A673 (cell line): ENCODE measurements around the gene COQ3. TPM values are rescaled to one million over a fixed set of nuclear protein-coding genes. Genes with fewer than 3 reads are reported as not detected.

Experiments used
- BruUV-seq: library from RNA; stranded (reverse); fragments of 400-500 nt; replicated peaks from 2 replicates; lab custom pipeline; 2021; lab: Mats Ljungman, UMichigan
- CTCF ChIA-PET: fragments of 300-600 bp; sonication (Branson Sonifier 250); formaldehyde crosslinking; loops from one replicate; lab custom pipeline; 2022; ENCODE audit warnings: antibody characterized with exemption; lab: Charles Lee
- POLR2A ChIA-PET: fragments of 300-600 bp; sonication (Branson Sonifier 250); formaldehyde crosslinking; loops from one replicate; lab custom pipeline; 2022; ENCODE audit warnings: antibody characterized with exemption; ENCODE audit not compliant: low non-redundant PET; lab: Charles Lee
- DNase-seq: peaks from one replicate; pipeline ENCODE4 v3.0.0-alpha.2; 2015; ENCODE audit warnings: low spot score
- H3K27ac ChIP-seq: fragments of 200-600 bp; sonication (generic); 2 replicates; pipeline ENCODE4 v1.5.1; 2016; ENCODE audit warnings: mixed run types, low read depth, mild to moderate bottlenecking, mixed read lengths, antibody characterized with exemption, low read length; ENCODE audit not compliant: poor library complexity, severe bottlenecking
- H3K27me3 ChIP-seq: fragments of 200-600 bp; sonication (generic); replicated peaks from 2 replicates; pipeline ENCODE4 v1.6.1; 2017; ENCODE audit warnings: mixed run types, low read depth, mild to moderate bottlenecking, mixed read lengths, antibody characterized with exemption, low read length; ENCODE audit not compliant: insufficient read depth, poor library complexity
- H3K36me3 ChIP-seq: fragments of 200-600 bp; sonication (generic); 2 replicates; pipeline ENCODE4 v1.6.1; 2016; ENCODE audit warnings: mixed run types, mild to moderate bottlenecking, mixed read lengths, antibody characterized with exemption, low read length; ENCODE audit not compliant: insufficient read depth, poor library complexity, severe bottlenecking
- H3K4me1 ChIP-seq: fragments of 200-600 bp; sonication (generic); 2 replicates; pipeline ENCODE4 v1.6.1; 2017; ENCODE audit warnings: mixed run types, mild to moderate bottlenecking, mixed read lengths, antibody characterized with exemption, low read length; ENCODE audit not compliant: insufficient read depth, poor library complexity, severe bottlenecking
- H3K4me3 ChIP-seq: fragments of 200-600 bp; sonication (generic); 2 replicates; pipeline ENCODE4 v1.5.1; 2016; ENCODE audit warnings: low read depth, mixed run types, mild to moderate bottlenecking, mixed read lengths, low read length; ENCODE audit not compliant: poor library complexity, severe bottlenecking
- H3K9me3 ChIP-seq: fragments of 200-600 bp; sonication (generic); 2 replicates; pipeline ENCODE4 v1.6.1; 2016; ENCODE audit warnings: mixed run types, low read depth, mild to moderate bottlenecking, mixed read lengths, antibody characterized with exemption, low read length; ENCODE audit not compliant: poor library complexity, severe bottlenecking
- EZH2 ChIP-seq: fragments of 200-600 bp; sonication (generic); IDR thresholded peaks from 2 replicates; pipeline ENCODE4 v1.6.1; 2017; ENCODE audit warnings: borderline replicate concordance, low read depth, mild to moderate bottlenecking, mixed read lengths, antibody characterized with exemption, low read length; ENCODE audit not compliant: poor library complexity, severe bottlenecking
- intact Hi-C: fragments of 100-400 bp; cut with micrococcal nuclease; formaldehyde crosslinking; loops from one replicate; pipeline ENCODE4 v1.10.0; 2022; ENCODE audit not compliant: unreplicated experiment
- total RNA-seq: library from RNA; stranded (reverse); gene quantifications from 2 replicates; pipeline ENCODE4 v1.2.3, GENCODE V29; 2021
- TF ChIP-seq, protein P1 (sequence below): fragments of 300-800, 200-600 bp; sonication (generic); conservative IDR thresholded peaks from 2 replicates; pipeline ENCODE4 v1.5.1; 2017; ENCODE audit warnings: low read depth, mild to moderate bottlenecking, antibody characterized with exemption, low read length, moderate library complexity, mixed read lengths

COQ3 gene
- total RNA-seq, 1 experiment from 2014 or later: 15.9 TPM

DNA sequence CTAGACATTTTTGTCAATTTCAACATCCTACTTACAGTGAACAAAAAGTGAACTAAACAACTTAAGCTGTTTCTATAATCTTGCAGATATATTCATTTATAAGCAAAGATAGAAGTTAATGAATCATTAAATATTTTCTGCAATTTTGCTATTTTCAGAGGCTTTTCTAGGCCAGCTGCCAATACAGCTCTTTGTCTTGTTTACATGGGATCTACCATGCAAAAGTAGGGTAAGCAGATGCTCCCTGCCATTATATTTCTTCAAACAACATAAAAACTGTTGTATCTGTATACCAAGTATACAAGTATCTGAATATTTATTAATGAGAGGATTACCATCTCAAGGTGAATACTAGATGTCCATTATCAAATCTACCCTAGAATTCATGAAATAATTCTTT is 15.7 kb upstream of the COQ3 start:
- no peak for TF ChIP-seq EZH2
- TF ChIP-seq, protein P1, sequence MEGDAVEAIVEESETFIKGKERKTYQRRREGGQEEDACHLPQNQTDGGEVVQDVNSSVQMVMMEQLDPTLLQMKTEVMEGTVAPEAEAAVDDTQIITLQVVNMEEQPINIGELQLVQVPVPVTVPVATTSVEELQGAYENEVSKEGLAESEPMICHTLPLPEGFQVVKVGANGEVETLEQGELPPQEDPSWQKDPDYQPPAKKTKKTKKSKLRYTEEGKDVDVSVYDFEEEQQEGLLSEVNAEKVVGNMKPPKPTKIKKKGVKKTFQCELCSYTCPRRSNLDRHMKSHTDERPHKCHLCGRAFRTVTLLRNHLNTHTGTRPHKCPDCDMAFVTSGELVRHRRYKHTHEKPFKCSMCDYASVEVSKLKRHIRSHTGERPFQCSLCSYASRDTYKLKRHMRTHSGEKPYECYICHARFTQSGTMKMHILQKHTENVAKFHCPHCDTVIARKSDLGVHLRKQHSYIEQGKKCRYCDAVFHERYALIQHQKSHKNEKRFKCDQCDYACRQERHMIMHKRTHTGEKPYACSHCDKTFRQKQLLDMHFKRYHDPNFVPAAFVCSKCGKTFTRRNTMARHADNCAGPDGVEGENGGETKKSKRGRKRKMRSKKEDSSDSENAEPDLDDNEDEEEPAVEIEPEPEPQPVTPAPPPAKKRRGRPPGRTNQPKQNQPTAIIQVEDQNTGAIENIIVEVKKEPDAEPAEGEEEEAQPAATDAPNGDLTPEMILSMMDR: no peak
- H3K27ac ChIP-seq: no peak overlapping the region
- no peak for DNase-seq
- BruUV-seq: no TSS peak
- no peaks in the 10 kb centered on the region for H3K9me3 ChIP-seq
- peaks cover 93% of the 10 kb centered on the region for H3K36me3 ChIP-seq
- no peaks in the 10 kb centered on the region for H3K27me3 ChIP-seq
- H3K4me3 ChIP-seq: no peak overlapping the region
- peaks cover 6% of the 10 kb centered on the region for H3K4me1 ChIP-seq
- intact Hi-C loops: no loop called here
- CTCF ChIA-PET: no interaction called here
- POLR2A ChIA-PET: no interaction called here

DNA sequence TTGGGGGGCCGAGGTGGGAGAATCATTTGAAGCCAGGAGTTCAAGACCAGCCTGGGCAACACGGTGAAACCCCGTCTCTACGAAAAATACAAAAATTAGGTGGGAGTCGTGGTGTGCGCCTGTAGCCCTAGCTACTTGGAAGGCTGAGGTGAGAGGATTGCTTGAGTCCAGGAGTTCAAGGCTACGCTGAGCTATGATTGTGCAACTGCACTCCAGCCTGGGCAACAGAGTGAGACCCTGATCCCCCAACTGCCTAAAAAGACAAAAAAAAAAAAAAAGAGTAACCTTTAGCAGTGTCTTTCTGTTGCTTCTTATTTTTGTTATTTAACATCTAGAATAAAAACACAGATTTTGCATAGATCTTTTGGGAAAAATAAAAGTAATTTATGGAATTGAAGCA is 13.1 kb upstream of the COQ3 start:
- intact Hi-C loops: no loop called here
- POLR2A ChIA-PET: no interaction called here
- CTCF ChIA-PET: no interaction called here
- Histone ChIP-seq H3K27ac (no peak overlapping the region), H3K4me3 (no peak overlapping the region), H3K9me3 (no peaks in the 10 kb centered on the region), H3K36me3 (peaks cover 96% of the 10 kb centered on the region), H3K27me3 (no peaks in the 10 kb centered on the region), H3K4me1 (no peaks in the 10 kb centered on the region)
- DNase-seq: no peak
- no TSS peak for BruUV-seq
- TF ChIP-seq, protein P1: no peak
- TF ChIP-seq EZH2: no peak

DNA sequence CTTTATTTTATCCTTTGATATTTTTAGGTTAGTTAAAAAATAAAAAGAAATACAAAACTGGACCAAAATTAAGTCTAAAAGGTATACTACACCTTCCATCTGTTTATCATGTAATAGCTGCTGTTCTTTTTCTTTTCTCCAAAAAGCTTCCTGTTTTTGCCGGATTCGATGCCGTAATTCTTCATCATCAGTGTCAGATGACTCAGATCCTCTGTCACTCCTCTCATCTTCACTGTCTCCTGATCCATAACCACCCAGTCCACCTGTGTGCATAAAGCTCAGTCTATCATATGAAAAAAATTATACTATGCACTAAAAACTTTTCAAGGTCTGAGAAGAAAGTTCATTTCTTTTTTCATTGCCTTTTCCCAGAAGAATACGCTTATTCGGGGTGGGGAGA is 8.5 kb upstream of the COQ3 start:
- intact Hi-C loops: no loop called here
- no peaks in the 10 kb centered on the region for H3K27me3 ChIP-seq
- TF ChIP-seq, protein P1: no peak
- TF ChIP-seq EZH2: no peak
- H3K4me3 ChIP-seq: no peak overlapping the region
- ChIA-PET CTCF (no interaction called here), POLR2A (no interaction called here)
- H3K9me3 ChIP-seq: no peaks in the 10 kb centered on the region
- no peak for DNase-seq
- H3K36me3 ChIP-seq: peaks cover 97% of the 10 kb centered on the region
- H3K4me1 ChIP-seq: no peaks in the 10 kb centered on the region
- BruUV-seq: no TSS peak
- H3K27ac ChIP-seq: no peak overlapping the region
